HG03521 (cell line): ENCODE results near the gene SRGAP2.
"Not testable (repeated sequence)": the region's sequence is repeated elsewhere in the genome, so short reads cannot be mapped to it uniquely, and the experiment has no call there.

Experiments used
- ATAC-seq: cut with Tn5 transposase; IDR thresholded peaks from one replicate; pipeline ENCODE4 v1.9.1; 2021; ENCODE audit warnings: mild to moderate bottlenecking, moderate library complexity; ENCODE audit not compliant: unreplicated experiment

Gene SRGAP2

GRCh38 chr1:206204871-206205270, 1.5 kb downstream of the SRGAP2 start:
- not testable (repeated sequence) for ATAC-seq

GRCh38 chr1:206205569-206205968, 2.2 kb downstream of the SRGAP2 start:
- ATAC-seq: not testable (repeated sequence)

GRCh38 chr1:206210802-206211201, 7.5 kb downstream of the SRGAP2 start:
- ATAC-seq: not testable (repeated sequence)

GRCh38 chr1:206215600-206216392, 12.5 kb downstream of the SRGAP2 start:
- not testable (repeated sequence) for ATAC-seq

GRCh38 chr1:206218285-206218684, 14.9 kb downstream of the SRGAP2 start:
- ATAC-seq: not testable (repeated sequence)

GRCh38 chr1:206218765-206219164, 15.4 kb downstream of the SRGAP2 start:
- ATAC-seq: not testable (repeated sequence)

- not testable (repeated sequence) for ATAC-seq
Observed at GRCh38 chr1:206219514-206220331, 16.4 kb downstream of the SRGAP2 start.

GRCh38 chr1:206220332-206221000, 17.1 kb downstream of the SRGAP2 start:
- ATAC-seq: not testable (repeated sequence)

GRCh38 chr1:206221585-206221984, 18.2 kb downstream of the SRGAP2 start:
- not testable (repeated sequence) for ATAC-seq

- not testable (repeated sequence) for ATAC-seq
Observed at GRCh38 chr1:206224190-206224776, 20.9 kb downstream of the SRGAP2 start.

GRCh38 chr1:206225386-206225785, 22.0 kb downstream of the SRGAP2 start:
- ATAC-seq: not testable (repeated sequence)

- ATAC-seq: not testable (repeated sequence)
Observed at GRCh38 chr1:206226886-206227285, 23.5 kb downstream of the SRGAP2 start.

GRCh38 chr1:206229286-206229685, 25.9 kb downstream of the SRGAP2 start:
- ATAC-seq: not testable (repeated sequence)

GRCh38 chr1:206231989-206232388, 28.6 kb downstream of the SRGAP2 start:
- not testable (repeated sequence) for ATAC-seq

GRCh38 chr1:206232970-206233645, 29.8 kb downstream of the SRGAP2 start:
- not testable (repeated sequence) for ATAC-seq

- ATAC-seq: not testable (repeated sequence)
Observed at GRCh38 chr1:206234189-206234916, 31.0 kb downstream of the SRGAP2 start.

GRCh38 chr1:206235190-206235589, 31.8 kb downstream of the SRGAP2 start:
- not testable (repeated sequence) for ATAC-seq

GRCh38 chr1:206240288-206240687, 36.9 kb downstream of the SRGAP2 start:
- ATAC-seq: peak; percentile 60

- ATAC-seq: peak; percentile 96
Observed at GRCh38 chr1:206243335-206243734, 40.0 kb downstream of the SRGAP2 start.
